ENCODE results near the gene CBARP. TPM values are rescaled to one million over a fixed set of nuclear protein-coding genes. Genes with fewer than 3 reads are reported as not detected.

Gene CBARP
- total and polyA plus RNA-seq, 9 of the 15 experiments (the other 6 are each of a cell fraction or from before 2014, with no cell fraction given), result 0.03 to 8.9 (median 1.2) TPM; not detected in 1

DNA sequence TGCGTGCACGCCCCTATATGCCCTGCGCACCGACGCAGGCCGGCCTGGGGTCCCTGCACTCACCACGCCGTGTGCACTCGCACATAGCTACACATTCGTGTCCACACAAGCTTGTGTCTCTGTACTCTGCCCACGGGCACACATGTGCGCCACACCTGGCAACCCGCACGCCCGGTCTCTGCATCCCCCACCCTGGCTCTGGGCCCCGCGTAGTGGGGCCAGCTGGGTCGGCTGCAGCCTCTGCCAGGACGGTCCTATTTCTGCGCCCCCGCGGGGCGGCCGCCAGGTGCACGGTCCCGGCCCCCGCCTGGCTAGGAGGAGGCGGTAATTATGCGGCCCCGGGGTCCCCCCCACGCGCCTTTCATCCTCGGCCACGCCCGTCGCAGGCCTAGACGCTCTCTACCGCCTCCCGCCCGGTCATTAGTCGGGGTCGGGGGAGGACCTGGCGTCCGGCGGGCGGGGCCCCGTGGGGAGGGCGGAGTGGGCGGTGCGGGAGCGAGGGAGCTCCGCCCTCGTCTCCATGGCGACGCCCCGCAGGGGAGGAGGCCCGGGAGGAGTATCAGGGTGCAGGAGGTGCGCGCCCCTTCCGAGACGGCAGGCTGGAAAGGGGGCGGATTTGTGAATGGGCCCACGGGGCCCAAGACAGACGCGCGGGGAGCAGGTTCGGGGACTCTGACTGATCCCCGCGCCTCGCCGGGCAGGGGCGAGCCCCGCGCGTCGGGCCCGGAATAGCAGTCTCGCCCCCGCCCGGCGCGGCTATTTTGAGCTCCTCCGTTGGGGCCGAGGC lies 28.5 kb upstream of the CBARP start (continued):
- TF ChIP-seq RCOR1 (IDR thresholded peaks at IDR 0.05; ENCODE audit: borderline replicate concordance in 1 of 2, low read depth in 2 of 2, low read length in 2 of 2) (0 out of 4 replicates have a peak, but pooled peaks of 1 of the 2 experiments have one; percentile 30), RNF2 (IDR thresholded peaks at IDR 0.05) (peak; percentile 45; the same call in 1 of the 2 replicates), SREBF2 (CRISPR knock-in tag; IDR thresholded peaks at IDR 0.05) (no peak), NR2F6 (CRISPR knock-in tag; IDR thresholded peaks at IDR 0.05) (no peak), TCF3 (CRISPR knock-in tag; IDR thresholded peaks at IDR 0.05) (peak; percentile 23; the same call in 1 of the 2 replicates), KLF1 (tag; IDR thresholded peaks at IDR 0.05) (no peak), ZFX (CRISPR knock-in tag; IDR thresholded peaks at IDR 0.05) (peak; percentile 48; the same call in 1 of the 2 replicates), L3MBTL2 (IDR thresholded peaks at IDR 0.05) (peak; percentile 68; the same call in 1 of the 2 replicates), SIN3A (IDR thresholded peaks at IDR 0.05; ENCODE audit: borderline replicate concordance in 2 of 2, control insufficient read depth in 1 of 2, low read depth in 2 of 2, low read length in 2 of 2) (peak in 1 of 2 experiments; percentile 31; a peak in 1 of 4 replicates), CHD2 (IDR thresholded peaks at IDR 0.05; ENCODE audit: low read depth, low read length) (no peak), TCF7 (IDR thresholded peaks at IDR 0.05; ENCODE audit: borderline replicate concordance) (peak; percentile 96), MYC (IDR thresholded peaks at IDR 0.05; ENCODE audit: low read depth, low read length) (0 out of 2 replicates have a peak, but pooled peaks have one; percentile 39), MYC (CRISPR knock-in tag; IDR thresholded peaks at IDR 0.05; ENCODE audit: borderline replicate concordance, low read depth) (no peak; the same call in 1 of the 2 replicates), TCF7L2 (IDR thresholded peaks at IDR 0.05; ENCODE audit: low read depth, low read length) (0 out of 2 replicates have a peak, but pooled peaks have one; percentile 20), RFX1 (IDR thresholded peaks at IDR 0.05) (peak; percentile 95), HDAC6 (IDR thresholded peaks at IDR 0.05; ENCODE audit: low read depth, low read length) (no peak)
- TF ChIP-seq, protein P1, sequence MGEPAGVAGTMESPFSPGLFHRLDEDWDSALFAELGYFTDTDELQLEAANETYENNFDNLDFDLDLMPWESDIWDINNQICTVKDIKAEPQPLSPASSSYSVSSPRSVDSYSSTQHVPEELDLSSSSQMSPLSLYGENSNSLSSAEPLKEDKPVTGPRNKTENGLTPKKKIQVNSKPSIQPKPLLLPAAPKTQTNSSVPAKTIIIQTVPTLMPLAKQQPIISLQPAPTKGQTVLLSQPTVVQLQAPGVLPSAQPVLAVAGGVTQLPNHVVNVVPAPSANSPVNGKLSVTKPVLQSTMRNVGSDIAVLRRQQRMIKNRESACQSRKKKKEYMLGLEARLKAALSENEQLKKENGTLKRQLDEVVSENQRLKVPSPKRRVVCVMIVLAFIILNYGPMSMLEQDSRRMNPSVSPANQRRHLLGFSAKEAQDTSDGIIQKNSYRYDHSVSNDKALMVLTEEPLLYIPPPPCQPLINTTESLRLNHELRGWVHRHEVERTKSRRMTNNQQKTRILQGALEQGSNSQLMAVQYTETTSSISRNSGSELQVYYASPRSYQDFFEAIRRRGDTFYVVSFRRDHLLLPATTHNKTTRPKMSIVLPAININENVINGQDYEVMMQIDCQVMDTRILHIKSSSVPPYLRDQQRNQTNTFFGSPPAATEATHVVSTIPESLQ (CRISPR knock-in tag; IDR thresholded peaks at IDR 0.05), result no peak
- TF ChIP-seq, protein P2, sequence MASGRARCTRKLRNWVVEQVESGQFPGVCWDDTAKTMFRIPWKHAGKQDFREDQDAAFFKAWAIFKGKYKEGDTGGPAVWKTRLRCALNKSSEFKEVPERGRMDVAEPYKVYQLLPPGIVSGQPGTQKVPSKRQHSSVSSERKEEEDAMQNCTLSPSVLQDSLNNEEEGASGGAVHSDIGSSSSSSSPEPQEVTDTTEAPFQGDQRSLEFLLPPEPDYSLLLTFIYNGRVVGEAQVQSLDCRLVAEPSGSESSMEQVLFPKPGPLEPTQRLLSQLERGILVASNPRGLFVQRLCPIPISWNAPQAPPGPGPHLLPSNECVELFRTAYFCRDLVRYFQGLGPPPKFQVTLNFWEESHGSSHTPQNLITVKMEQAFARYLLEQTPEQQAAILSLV (tag; IDR thresholded peaks at IDR 0.05), result no peak
- TF ChIP-seq, protein P3, sequence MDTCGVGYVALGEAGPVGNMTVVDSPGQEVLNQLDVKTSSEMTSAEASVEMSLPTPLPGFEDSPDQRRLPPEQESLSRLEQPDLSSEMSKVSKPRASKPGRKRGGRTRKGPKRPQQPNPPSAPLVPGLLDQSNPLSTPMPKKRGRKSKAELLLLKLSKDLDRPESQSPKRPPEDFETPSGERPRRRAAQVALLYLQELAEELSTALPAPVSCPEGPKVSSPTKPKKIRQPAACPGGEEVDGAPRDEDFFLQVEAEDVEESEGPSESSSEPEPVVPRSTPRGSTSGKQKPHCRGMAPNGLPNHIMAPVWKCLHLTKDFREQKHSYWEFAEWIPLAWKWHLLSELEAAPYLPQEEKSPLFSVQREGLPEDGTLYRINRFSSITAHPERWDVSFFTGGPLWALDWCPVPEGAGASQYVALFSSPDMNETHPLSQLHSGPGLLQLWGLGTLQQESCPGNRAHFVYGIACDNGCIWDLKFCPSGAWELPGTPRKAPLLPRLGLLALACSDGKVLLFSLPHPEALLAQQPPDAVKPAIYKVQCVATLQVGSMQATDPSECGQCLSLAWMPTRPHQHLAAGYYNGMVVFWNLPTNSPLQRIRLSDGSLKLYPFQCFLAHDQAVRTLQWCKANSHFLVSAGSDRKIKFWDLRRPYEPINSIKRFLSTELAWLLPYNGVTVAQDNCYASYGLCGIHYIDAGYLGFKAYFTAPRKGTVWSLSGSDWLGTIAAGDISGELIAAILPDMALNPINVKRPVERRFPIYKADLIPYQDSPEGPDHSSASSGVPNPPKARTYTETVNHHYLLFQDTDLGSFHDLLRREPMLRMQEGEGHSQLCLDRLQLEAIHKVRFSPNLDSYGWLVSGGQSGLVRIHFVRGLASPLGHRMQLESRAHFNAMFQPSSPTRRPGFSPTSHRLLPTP (IDR thresholded peaks at IDR 0.05; ENCODE audit: borderline replicate concordance, extremely low read depth, insufficient read length), result no peak
- TF ChIP-seq, protein P4, sequence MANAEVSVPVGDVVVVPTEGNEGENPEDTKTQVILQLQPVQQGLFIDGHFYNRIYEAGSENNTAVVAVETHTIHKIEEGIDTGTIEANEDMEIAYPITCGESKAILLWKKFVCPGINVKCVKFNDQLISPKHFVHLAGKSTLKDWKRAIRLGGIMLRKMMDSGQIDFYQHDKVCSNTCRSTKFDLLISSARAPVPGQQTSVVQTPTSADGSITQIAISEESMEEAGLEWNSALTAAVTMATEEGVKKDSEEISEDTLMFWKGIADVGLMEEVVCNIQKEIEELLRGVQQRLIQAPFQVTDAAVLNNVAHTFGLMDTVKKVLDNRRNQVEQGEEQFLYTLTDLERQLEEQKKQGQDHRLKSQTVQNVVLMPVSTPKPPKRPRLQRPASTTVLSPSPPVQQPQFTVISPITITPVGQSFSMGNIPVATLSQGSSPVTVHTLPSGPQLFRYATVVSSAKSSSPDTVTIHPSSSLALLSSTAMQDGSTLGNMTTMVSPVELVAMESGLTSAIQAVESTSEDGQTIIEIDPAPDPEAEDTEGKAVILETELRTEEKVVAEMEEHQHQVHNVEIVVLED (CRISPR knock-in tag; IDR thresholded peaks at IDR 0.05), result peak; percentile 51

Measured in K562 (cell line).